Breast epithelium (tissue), 3 donors: ENCODE data around the gene CTTNBP2.

Source experiments
- CTCF ChIP-seq, 3 donors: fragments of 450-650 bp; IDR thresholded peaks; one replicate each; pipeline ENCODE4 v1.5.1; 2016 to 2017; ENCODE audit warnings: antibody characterized with exemption in 3 of 3, mild to moderate bottlenecking in 3 of 3, moderate library complexity in 3 of 3
- POLR2A ChIP-seq: fragments of 450-650 bp; IDR thresholded peaks from one replicate; pipeline ENCODE4 v1.6.1; 2016; ENCODE audit warnings: antibody characterized with exemption, mild to moderate bottlenecking, moderate library complexity

- TF ChIP-seq POLR2A (no peak), CTCF (IDR thresholded peaks at IDR 0.05) (no peak)
These were observed 118.1 kb downstream of the CTTNBP2 start for GRCh38 chr7:117755136-117755535.
